Liver (tissue), 9 donors: Measurements from ENCODE around the gene FAM227B. TPM values are rescaled to one million over a fixed set of nuclear protein-coding genes. Genes with fewer than 3 reads are reported as not detected.
"Not testable (repeated sequence)": the region's sequence is repeated elsewhere in the genome, so short reads cannot be mapped to it uniquely, and the experiment has no call there.

Experiments used
- DNase-seq: peaks from one replicate; pipeline ENCODE4 v3.0.0-alpha.2; 2017; ENCODE audit warnings: low spot score
- H3K27ac ChIP-seq, 2 donors: one replicate each; pipeline ENCODE4 v1.7.0; 2013; ENCODE audit warnings: inconsistent platforms in 2 of 2, low read length in 2 of 2, control low read depth in 1 of 2, low read depth in 1 of 2, mild to moderate bottlenecking in 1 of 2
- H3K27me3 ChIP-seq, 4 donors: one replicate each; pipeline versions ENCODE4 v1.6.1 to v1.7.0; 2013; ENCODE audit warnings: low read length in 3 of 4, inconsistent platforms in 1 of 4, mild to moderate bottlenecking in 1 of 4, moderate library complexity in 1 of 4; ENCODE audit not compliant: control insufficient read depth in 4 of 4, insufficient read depth in 4 of 4
- H3K36me3 ChIP-seq, 4 donors: one replicate each; pipeline versions ENCODE4 v1.6.1 to v1.7.0; 2013; ENCODE audit warnings: low read length in 3 of 4, mild to moderate bottlenecking in 3 of 4, low read depth in 1 of 4, moderate library complexity in 1 of 4; ENCODE audit not compliant: control insufficient read depth in 4 of 4, insufficient read depth in 3 of 4
- H3K4me1 ChIP-seq, 4 donors: one replicate each; pipeline versions ENCODE4 v1.6.1 to v1.7.0; 2013; ENCODE audit warnings: low read length in 3 of 4, mild to moderate bottlenecking in 3 of 4, moderate library complexity in 1 of 4; ENCODE audit not compliant: control insufficient read depth in 4 of 4, insufficient read depth in 4 of 4
- H3K4me3 ChIP-seq, 3 donors: one replicate each; pipeline versions ENCODE4 v1.6.1 to v1.7.0; 2013; ENCODE audit warnings: low read length in 3 of 3, control low read depth in 1 of 3, low read depth in 1 of 3, mild to moderate bottlenecking in 1 of 3
- H3K9ac ChIP-seq, 2 donors: one replicate each; pipeline ENCODE4 v1.7.0; 2013; ENCODE audit warnings: low read length in 2 of 2, mild to moderate bottlenecking in 2 of 2, moderate library complexity in 2 of 2, control low read depth in 1 of 2, low read depth in 1 of 2
- H3K9me3 ChIP-seq, 4 donors: one replicate each; pipeline versions ENCODE4 v1.6.1 to v1.7.0; 2013; ENCODE audit warnings: low read length in 3 of 4; ENCODE audit not compliant: control insufficient read depth in 4 of 4
- EGR1 ChIP-seq, 2 donors: IDR thresholded peaks; 2 replicates each; pipeline ENCODE4 v1.6.1; 2016 to 2018; ENCODE audit warnings: antibody characterized with exemption in 2 of 2, low read depth in 2 of 2
- FOXA1 ChIP-seq: IDR thresholded peaks from 2 replicates; pipeline ENCODE4 v1.6.1; 2016; ENCODE audit warnings: antibody characterized with exemption
- FOXA2 ChIP-seq: IDR thresholded peaks from 2 replicates; pipeline ENCODE4 v1.6.1; 2016; ENCODE audit warnings: antibody characterized with exemption
- GABPA ChIP-seq, 2 donors: IDR thresholded peaks in 1 of 2; conservative IDR thresholded peaks in 1 of 2; 2 replicates each; pipeline ENCODE4 v1.6.1; 2016; ENCODE audit warnings: antibody characterized with exemption in 2 of 2, mild to moderate bottlenecking in 1 of 2, moderate library complexity in 1 of 2
- HNF4A ChIP-seq, 2 donors: conservative IDR thresholded peaks; 2 replicates each; pipeline ENCODE4 v1.6.1; 2016; ENCODE audit warnings: antibody characterized with exemption in 2 of 2, mild to moderate bottlenecking in 2 of 2
- HNF4G ChIP-seq: IDR thresholded peaks from 2 replicates; pipeline ENCODE4 v1.6.1; 2016; ENCODE audit warnings: antibody characterized with exemption
- JUND ChIP-seq, 2 donors: IDR thresholded peaks; 2 replicates each; pipeline ENCODE4 v1.6.1; 2016; ENCODE audit warnings: antibody characterized with exemption in 2 of 2
- MAX ChIP-seq: IDR thresholded peaks from 2 replicates; pipeline ENCODE4 v1.6.1; 2016; ENCODE audit warnings: antibody characterized with exemption
- NR2F2 ChIP-seq: IDR thresholded peaks from 2 replicates; pipeline ENCODE4 v1.6.1; 2016; ENCODE audit warnings: antibody characterized with exemption
- RAD21 ChIP-seq, 2 donors: IDR thresholded peaks; 2 replicates each; pipeline ENCODE4 v1.6.1; 2016; ENCODE audit warnings: antibody characterized with exemption in 2 of 2, mild to moderate bottlenecking in 2 of 2
- REST ChIP-seq: IDR thresholded peaks from 2 replicates; pipeline ENCODE4 v1.6.1; 2016; ENCODE audit warnings: antibody characterized with exemption, mild to moderate bottlenecking
- RXRA ChIP-seq, 2 donors: IDR thresholded peaks; 2 replicates each; pipeline ENCODE4 v1.6.1; 2017 to 2018; ENCODE audit warnings: antibody characterized with exemption in 2 of 2, mild to moderate bottlenecking in 1 of 2
- SP1 ChIP-seq: IDR thresholded peaks from 2 replicates; pipeline ENCODE4 v1.6.1; 2018; ENCODE audit warnings: antibody characterized with exemption, mild to moderate bottlenecking
- TAF1 ChIP-seq: conservative IDR thresholded peaks from 2 replicates; pipeline ENCODE4 v1.6.1; 2016; ENCODE audit warnings: antibody characterized with exemption, mild to moderate bottlenecking
- YY1 ChIP-seq: IDR thresholded peaks from 2 replicates; pipeline ENCODE4 v1.6.1; 2016; ENCODE audit warnings: antibody characterized with exemption, mild to moderate bottlenecking
- WGBS: extraction: QIAGEN DNeasy Blood & Tissue Kit; methylation state at CpG from one replicate; pipeline ENCODE4 v1.1.7; 2013; 5-methylcytosine and 5-hydroxymethylcytosine counted together
- polyA plus RNA-seq, 2 donors: library from polyadenylated mRNA; stranded (reverse) in 1 of 2; unstranded in 1 of 2; fragments of 200-250 nt in 1 of 2; fragments of >200 nt in 1 of 2; fragmentation: Nextera tagmentation in 1 of 2; extraction: Ambion mirVana in 1 of 2; gene quantifications; one replicate each; pipeline versions ENCODE4 v1.2.1 to v1.2.3, GENCODE V29; 2013 to 2015
- total RNA-seq, 2 donors: library from RNA; depleted of rRNA; stranded (reverse); fragments of >200 nt; gene quantifications; one replicate each; pipeline ENCODE4 v1.2.3, GENCODE V29; 2014
- TF ChIP-seq, protein P1 (sequence below): fragments of 150-350 bp; IDR thresholded peaks from 2 replicates; pipeline ENCODE4 v1.5.1; 2017; ENCODE audit warnings: improper control_type of control experiment, low read depth, low read length; ENCODE audit not compliant: missing input control
- TF ChIP-seq, protein P2 (sequence below): IDR thresholded peaks from 2 replicates; pipeline ENCODE4 v1.6.1; 2016; ENCODE audit warnings: antibody characterized with exemption
- TF ChIP-seq, protein P3 (sequence below): IDR thresholded peaks from 2 replicates; pipeline ENCODE4 v1.6.1; 2016; ENCODE audit warnings: antibody characterized with exemption
- donor health status: healthy.
- donor health status: healthy.
- donor health status: healthy.
- donor health status: healthy.
- donor health status: healthy.

The FAM227B gene
- total and polyA plus RNA-seq, 4 donors: 1.3 to 5.1 (median 3.8) TPM

- no peak for DNase-seq
- TF ChIP-seq, protein P1, sequence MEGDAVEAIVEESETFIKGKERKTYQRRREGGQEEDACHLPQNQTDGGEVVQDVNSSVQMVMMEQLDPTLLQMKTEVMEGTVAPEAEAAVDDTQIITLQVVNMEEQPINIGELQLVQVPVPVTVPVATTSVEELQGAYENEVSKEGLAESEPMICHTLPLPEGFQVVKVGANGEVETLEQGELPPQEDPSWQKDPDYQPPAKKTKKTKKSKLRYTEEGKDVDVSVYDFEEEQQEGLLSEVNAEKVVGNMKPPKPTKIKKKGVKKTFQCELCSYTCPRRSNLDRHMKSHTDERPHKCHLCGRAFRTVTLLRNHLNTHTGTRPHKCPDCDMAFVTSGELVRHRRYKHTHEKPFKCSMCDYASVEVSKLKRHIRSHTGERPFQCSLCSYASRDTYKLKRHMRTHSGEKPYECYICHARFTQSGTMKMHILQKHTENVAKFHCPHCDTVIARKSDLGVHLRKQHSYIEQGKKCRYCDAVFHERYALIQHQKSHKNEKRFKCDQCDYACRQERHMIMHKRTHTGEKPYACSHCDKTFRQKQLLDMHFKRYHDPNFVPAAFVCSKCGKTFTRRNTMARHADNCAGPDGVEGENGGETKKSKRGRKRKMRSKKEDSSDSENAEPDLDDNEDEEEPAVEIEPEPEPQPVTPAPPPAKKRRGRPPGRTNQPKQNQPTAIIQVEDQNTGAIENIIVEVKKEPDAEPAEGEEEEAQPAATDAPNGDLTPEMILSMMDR: no peak
- no peak for TF ChIP-seq JUND (IDR thresholded peaks at IDR 0.05)
- TF ChIP-seq MAX: no peak
- TF ChIP-seq TAF1: no peak
- TF ChIP-seq FOXA2: no peak
Observed at GRCh38 chr15:49471733-49472132, 148.9 kb downstream of the FAM227B start.

GRCh38 chr15:49471248-49471647 lies 149.4 kb downstream of the FAM227B start:
- H3K9me3 ChIP-seq, H3K4me3 ChIP-seq, H3K36me3 ChIP-seq, H3K27me3 ChIP-seq, H3K27ac ChIP-seq, H3K9ac ChIP-seq: not testable (repeated sequence)
- WGBS: 83% methylated on average over 4 of the region's 4 CpGs
- H3K4me1 ChIP-seq: peaks cover 0 to 17% (median 3%) of the 10 kb centered on the region in 4 donors
- peak; percentile 44 for DNase-seq

More at GRCh38 chr15:49471733-49472132, 148.9 kb downstream of the FAM227B start:
- Histone ChIP-seq H3K36me3 (no peaks in the 10 kb centered on the region), H3K9ac (no peak overlapping the region), H3K4me1 (peaks cover 0 to 17% (median 2%) of the 10 kb centered on the region in 4 donors), H3K27me3 (no peaks in the 10 kb centered on the region), H3K27ac (no peak overlapping the region), H3K4me3 (no peak overlapping the region), H3K9me3 (no peaks in the 10 kb centered on the region)
- 28% methylated on average over 4 of the region's 4 CpGs for WGBS

DNA sequence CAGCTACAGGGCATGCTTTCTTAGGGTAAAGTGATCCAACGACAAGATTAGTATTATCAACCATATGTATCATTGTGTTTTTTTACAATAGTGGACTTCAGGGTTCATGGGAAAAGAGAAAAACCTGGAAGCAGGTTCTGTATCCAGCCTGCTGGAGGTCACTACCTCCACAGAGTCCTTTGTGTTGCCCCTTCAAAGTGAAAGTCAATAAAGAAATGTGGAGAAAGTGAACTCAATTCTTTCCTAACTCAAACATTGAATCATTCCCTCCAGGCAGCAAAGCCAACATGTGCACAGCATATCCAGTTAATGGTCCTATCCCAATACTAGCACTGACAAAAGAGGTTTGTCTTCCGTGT lies 152.2 kb downstream of the FAM227B start:
- peaks cover 3 to 17% (median 4%) of the 10 kb centered on the region in 4 donors for H3K4me1 ChIP-seq
- no peak for DNase-seq
- H3K36me3 ChIP-seq: no peaks in the 10 kb centered on the region
- H3K9me3 ChIP-seq: no peaks in the 10 kb centered on the region
- peak overlapping the region in 1 of 2 donors; percentile 13 for H3K27ac ChIP-seq
- TF ChIP-seq HNF4G (no peak), HNF4A (conservative IDR thresholded peaks at IDR 0.05) (peak; percentile 24 to 70), SP1 (no peak), JUND (IDR thresholded peaks at IDR 0.05) (peak in 1 of 2 donors; percentile 79), NR2F2 (no peak), FOXA1 (peak; percentile 90), YY1 (peak; percentile 54), FOXA2 (peak; percentile 95), RXRA (IDR thresholded peaks at IDR 0.05) (peak in 1 of 2 donors; percentile 75), GABPA (IDR thresholded peaks at IDR 0.05 in 1 of 2, conservative IDR thresholded peaks at IDR 0.05 in 1 of 2) (peak in 1 of 2 donors; percentile 47), MAX (peak; percentile 70), TAF1 (no peak), EGR1 (IDR thresholded peaks at IDR 0.05; ENCODE audit: low read depth in 2 of 2) (peak in 1 of 2 donors; percentile 42), RAD21 (IDR thresholded peaks at IDR 0.05) (peak in 1 of 2 donors; percentile 45), REST (peak; percentile 70)
- TF ChIP-seq, protein P1: no peak
- TF ChIP-seq, protein P2, sequence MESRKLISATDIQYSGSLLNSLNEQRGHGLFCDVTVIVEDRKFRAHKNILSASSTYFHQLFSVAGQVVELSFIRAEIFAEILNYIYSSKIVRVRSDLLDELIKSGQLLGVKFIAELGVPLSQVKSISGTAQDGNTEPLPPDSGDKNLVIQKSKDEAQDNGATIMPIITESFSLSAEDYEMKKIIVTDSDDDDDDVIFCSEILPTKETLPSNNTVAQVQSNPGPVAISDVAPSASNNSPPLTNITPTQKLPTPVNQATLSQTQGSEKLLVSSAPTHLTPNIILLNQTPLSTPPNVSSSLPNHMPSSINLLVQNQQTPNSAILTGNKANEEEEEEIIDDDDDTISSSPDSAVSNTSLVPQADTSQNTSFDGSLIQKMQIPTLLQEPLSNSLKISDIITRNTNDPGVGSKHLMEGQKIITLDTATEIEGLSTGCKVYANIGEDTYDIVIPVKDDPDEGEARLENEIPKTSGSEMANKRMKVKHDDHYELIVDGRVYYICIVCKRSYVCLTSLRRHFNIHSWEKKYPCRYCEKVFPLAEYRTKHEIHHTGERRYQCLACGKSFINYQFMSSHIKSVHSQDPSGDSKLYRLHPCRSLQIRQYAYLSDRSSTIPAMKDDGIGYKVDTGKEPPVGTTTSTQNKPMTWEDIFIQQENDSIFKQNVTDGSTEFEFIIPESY: no peak
- TF ChIP-seq, protein P3, sequence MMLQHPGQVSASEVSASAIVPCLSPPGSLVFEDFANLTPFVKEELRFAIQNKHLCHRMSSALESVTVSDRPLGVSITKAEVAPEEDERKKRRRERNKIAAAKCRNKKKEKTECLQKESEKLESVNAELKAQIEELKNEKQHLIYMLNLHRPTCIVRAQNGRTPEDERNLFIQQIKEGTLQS: no peak
- H3K4me3 ChIP-seq: no peak overlapping the region
- WGBS: 48% methylated on average over 2 of the region's 2 CpGs
- no peaks in the 10 kb centered on the region for H3K27me3 ChIP-seq
- no peak overlapping the region for H3K9ac ChIP-seq
